DND-41 (cell line): ENCODE data around the gene ZDHHC6.

Experiments used
- ATAC-seq: fragments of 200-7000 bp; cut with Tn5 transposase; 3 replicates; pipeline ENCODE4 v1.9.1; 2021; ENCODE audit warnings: low read depth; ENCODE audit not compliant: insufficient read depth
- DNase-seq: peaks from one replicate; pipeline ENCODE4 v3.0.0-alpha.2; 2020
- H2AFZ ChIP-seq: 2 replicates; pipeline ENCODE4 v1.6.0; 2012; ENCODE audit warnings: low read depth, low read length
- H3K27ac ChIP-seq: 2 replicates; pipeline ENCODE4 v1.5.1; 2012; ENCODE audit warnings: low read length, inconsistent platforms
- H3K27me3 ChIP-seq: fragments of 200-600 bp; sonication (generic); 2 replicates; pipeline ENCODE4 v1.6.0; 2012; ENCODE audit warnings: low read length, mild to moderate bottlenecking, inconsistent platforms; ENCODE audit not compliant: insufficient read depth, poor library complexity
- H3K36me3 ChIP-seq: 2 replicates; pipeline ENCODE4 v1.5.1; 2012; ENCODE audit warnings: low read length, inconsistent platforms; ENCODE audit not compliant: insufficient read depth
- H3K4me1 ChIP-seq: 2 replicates; pipeline ENCODE4 v1.5.1; 2012; ENCODE audit warnings: mild to moderate bottlenecking, low read length; ENCODE audit not compliant: insufficient read depth
- H3K4me2 ChIP-seq: 2 replicates; pipeline ENCODE4 v1.6.0; 2012; ENCODE audit warnings: mild to moderate bottlenecking, moderate library complexity, low read length, inconsistent platforms; ENCODE audit not compliant: insufficient read depth
- H3K4me3 ChIP-seq, 2 experiments: fragments of 200-600 bp in 1 of 2; shearing (Covaris generic) in 1 of 2; 2 replicates each; pipeline ENCODE4 v1.5.1; 2012 to 2016; ENCODE audit warnings: inconsistent platforms in 2 of 2, low read length in 2 of 2, mild to moderate bottlenecking in 2 of 2, low read depth in 1 of 2, moderate library complexity in 1 of 2
- H3K79me2 ChIP-seq: 2 replicates; pipeline ENCODE4 v1.6.0; 2012; ENCODE audit warnings: low read length, inconsistent platforms; ENCODE audit not compliant: insufficient read depth
- H3K9ac ChIP-seq: 2 replicates; pipeline ENCODE4 v1.6.0; 2012; ENCODE audit warnings: low read depth, mild to moderate bottlenecking, inconsistent platforms, low read length, moderate library complexity
- H3K9me3 ChIP-seq: 2 replicates; pipeline ENCODE4 v1.5.1; 2012; ENCODE audit warnings: low read length, moderate library complexity, mild to moderate bottlenecking, inconsistent platforms; ENCODE audit not compliant: insufficient read depth, severe bottlenecking
- H4K20me1 ChIP-seq: 2 replicates; pipeline ENCODE4 v1.6.0; 2012; ENCODE audit warnings: low read length; ENCODE audit not compliant: insufficient read depth
- EZH2 ChIP-seq: IDR thresholded peaks from 3 replicates; pipeline ENCODE4 v1.6.1; 2012; ENCODE audit warnings: borderline replicate concordance, low read depth, mild to moderate bottlenecking, moderate library complexity, low read length, inconsistent platforms; ENCODE audit not compliant: severe bottlenecking
- TF ChIP-seq, protein P1 (sequence below): IDR thresholded peaks from 2 replicates; pipeline ENCODE4 v1.5.1; 2012; ENCODE audit warnings: borderline replicate concordance, low read length, moderate library complexity, mild to moderate bottlenecking; ENCODE audit not compliant: poor library complexity, severe bottlenecking; ENCODE audit errors: extremely low read depth

The ZDHHC6 gene

DNA sequence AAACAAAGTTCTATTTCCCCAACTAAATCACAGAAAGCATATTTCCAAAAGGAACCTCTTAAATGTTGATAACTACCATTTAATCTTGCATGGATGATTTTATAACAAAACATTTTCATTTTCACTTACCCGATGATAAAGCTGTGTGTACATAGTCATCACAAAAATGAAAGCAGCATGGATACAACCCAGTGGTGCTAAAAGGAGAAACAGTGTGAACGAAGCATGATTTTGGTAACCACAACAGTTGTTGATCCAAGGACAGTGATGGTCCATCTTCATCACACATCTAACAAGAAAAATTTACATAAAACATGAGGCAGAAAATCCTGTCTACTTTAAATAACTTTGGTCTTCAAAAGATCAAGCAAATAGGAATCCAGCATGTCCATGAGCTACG, 4.7 kb downstream of the ZDHHC6 start:
- TF ChIP-seq, protein P1, sequence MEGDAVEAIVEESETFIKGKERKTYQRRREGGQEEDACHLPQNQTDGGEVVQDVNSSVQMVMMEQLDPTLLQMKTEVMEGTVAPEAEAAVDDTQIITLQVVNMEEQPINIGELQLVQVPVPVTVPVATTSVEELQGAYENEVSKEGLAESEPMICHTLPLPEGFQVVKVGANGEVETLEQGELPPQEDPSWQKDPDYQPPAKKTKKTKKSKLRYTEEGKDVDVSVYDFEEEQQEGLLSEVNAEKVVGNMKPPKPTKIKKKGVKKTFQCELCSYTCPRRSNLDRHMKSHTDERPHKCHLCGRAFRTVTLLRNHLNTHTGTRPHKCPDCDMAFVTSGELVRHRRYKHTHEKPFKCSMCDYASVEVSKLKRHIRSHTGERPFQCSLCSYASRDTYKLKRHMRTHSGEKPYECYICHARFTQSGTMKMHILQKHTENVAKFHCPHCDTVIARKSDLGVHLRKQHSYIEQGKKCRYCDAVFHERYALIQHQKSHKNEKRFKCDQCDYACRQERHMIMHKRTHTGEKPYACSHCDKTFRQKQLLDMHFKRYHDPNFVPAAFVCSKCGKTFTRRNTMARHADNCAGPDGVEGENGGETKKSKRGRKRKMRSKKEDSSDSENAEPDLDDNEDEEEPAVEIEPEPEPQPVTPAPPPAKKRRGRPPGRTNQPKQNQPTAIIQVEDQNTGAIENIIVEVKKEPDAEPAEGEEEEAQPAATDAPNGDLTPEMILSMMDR: no peak
- TF ChIP-seq EZH2: no peak
- peaks cover 20% of the 10 kb centered on the region for H3K4me1 ChIP-seq
- H3K27ac ChIP-seq: no peak overlapping the region
- H3K27me3 ChIP-seq: no peaks in the 10 kb centered on the region
- H4K20me1 ChIP-seq: no peaks in the 10 kb centered on the region; the same call in 1 of the 2 replicates
- no peak overlapping the region for H3K4me2 ChIP-seq
- no peak overlapping the region for H3K9ac ChIP-seq
- ATAC-seq (no peak), DNase-seq (no peak)
- no peak overlapping the region for H2AFZ ChIP-seq
- H3K36me3 ChIP-seq: peaks cover 78% of the 10 kb centered on the region
- H3K9me3 ChIP-seq: no peaks in the 10 kb centered on the region
- H3K4me3 ChIP-seq: no peak overlapping the region
- H3K79me2 ChIP-seq: peaks cover 31% of the 10 kb centered on the region

DNA sequence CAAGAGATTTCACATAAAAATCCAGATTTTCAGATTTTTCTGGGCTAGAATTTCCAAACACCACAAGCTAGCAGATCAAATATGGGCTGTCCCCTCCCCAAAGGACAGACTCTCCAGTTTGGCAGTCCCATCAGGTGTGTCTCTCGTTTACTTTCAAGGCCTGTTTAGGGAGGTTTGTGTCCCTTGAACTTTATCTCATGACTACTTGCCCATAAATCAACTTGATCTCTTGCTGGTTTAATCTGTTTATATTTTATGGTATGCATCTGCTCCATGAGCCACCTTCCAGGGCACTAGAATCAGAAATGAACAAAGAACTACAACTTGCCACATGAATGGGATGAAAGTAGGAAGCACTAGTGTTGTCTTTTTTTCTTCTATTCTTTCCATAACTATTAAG, 5.2 kb downstream of the ZDHHC6 start:
- Histone ChIP-seq H3K27ac (no peak overlapping the region), H3K4me3 (no peak overlapping the region), H4K20me1 (no peaks in the 10 kb centered on the region; the same call in 1 of the 2 replicates), H3K79me2 (peaks cover 28% of the 10 kb centered on the region), H3K4me2 (no peak overlapping the region), H3K9ac (no peak overlapping the region), H2AFZ (no peak overlapping the region), H3K9me3 (no peaks in the 10 kb centered on the region), H3K36me3 (peaks cover 83% of the 10 kb centered on the region), H3K4me1 (peaks cover 20% of the 10 kb centered on the region), H3K27me3 (no peaks in the 10 kb centered on the region)
- ATAC-seq: no peak
- TF ChIP-seq, protein P1: no peak
- TF ChIP-seq EZH2: no peak
- DNase-seq: no peak

DNA sequence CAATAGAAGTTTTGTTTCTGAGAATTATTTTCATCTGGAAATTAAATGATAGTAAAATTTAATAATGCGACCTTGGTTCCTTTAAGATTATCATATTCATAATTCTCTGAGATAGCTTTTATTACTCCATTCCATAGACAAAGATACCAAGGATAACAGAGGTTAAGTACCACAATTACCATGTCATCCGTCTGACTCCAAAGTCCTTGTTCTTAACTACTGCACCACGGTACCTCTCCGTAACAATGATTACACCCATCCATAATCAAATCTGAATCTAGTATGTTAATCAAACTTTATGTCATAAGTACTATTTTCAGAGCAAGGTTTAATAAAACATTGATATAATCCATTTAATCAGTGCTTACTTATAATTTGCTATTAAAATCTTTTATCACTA, 8.4 kb downstream of the ZDHHC6 start:
- Histone ChIP-seq H3K4me1 (no peaks in the 10 kb centered on the region), H3K4me2 (no peak overlapping the region), H3K27me3 (no peaks in the 10 kb centered on the region), H3K36me3 (peaks cover 88% of the 10 kb centered on the region), H4K20me1 (no peaks in the 10 kb centered on the region), H3K9ac (no peak overlapping the region), H3K79me2 (no peaks in the 10 kb centered on the region), H3K9me3 (no peaks in the 10 kb centered on the region), H3K27ac (no peak overlapping the region), H2AFZ (no peak overlapping the region), H3K4me3 (no peak overlapping the region)
- ATAC-seq (no peak), DNase-seq (no peak)
- TF ChIP-seq, protein P1: no peak
- TF ChIP-seq EZH2: no peak
